WTC11 (cell line): ENCODE data around the gene STK25. TPM values are rescaled to one million over a fixed set of nuclear protein-coding genes. Genes with fewer than 3 reads are reported as not detected.

Experiments used
- ATAC-seq: fragments of 200-7000 bp; cut with Tn5 transposase; 2 replicates; pipeline ENCODE4 v1.10.0; 2021; ENCODE audit warnings: mild to moderate bottlenecking, moderate library complexity
- CTCF ChIA-PET: fragments of 300-600 bp; sonication (Branson Sonifier 250); formaldehyde crosslinking; loops from one replicate; lab custom pipeline; 2021; ENCODE audit warnings: antibody characterized with exemption; lab: Charles Lee
- POLR2A ChIA-PET: fragments of 350-600 bp; sonication (Branson Sonifier 250); formaldehyde crosslinking; loops from one replicate; lab custom pipeline; 2021; ENCODE audit warnings: antibody characterized with exemption; lab: Charles Lee
- DNase-seq: peaks from one replicate; pipeline ENCODE4 v3.0.0; 2021; ENCODE audit warnings: low spot score
- H3K27ac Mint-ChIP-seq: 2 replicates; pipeline ENCODE4 v1.8.0; 2021; ENCODE audit warnings: mixed read lengths
- H3K27me3 Mint-ChIP-seq: 2 replicates; pipeline ENCODE4 v1.8.0; 2021; ENCODE audit warnings: low read depth, mild to moderate bottlenecking, moderate library complexity, mixed read lengths
- H3K36me3 Mint-ChIP-seq: 2 replicates; pipeline ENCODE4 v1.8.0; 2021; ENCODE audit warnings: mixed read lengths
- H3K4me1 Mint-ChIP-seq: 2 replicates; pipeline ENCODE4 v1.8.0; 2022; ENCODE audit warnings: mixed read lengths
- H3K4me3 Mint-ChIP-seq: 2 replicates; pipeline ENCODE4 v1.8.0; 2021; ENCODE audit warnings: mild to moderate bottlenecking, moderate library complexity, mixed read lengths
- H3K9me3 Mint-ChIP-seq: 2 replicates; pipeline ENCODE4 v1.8.0; 2021; ENCODE audit warnings: mixed read lengths
- ATF1 ChIP-seq: sonication (generic); formaldehyde crosslinking; IDR thresholded peaks from 2 replicates; pipeline ENCODE4 v1.8.1; 2023; ENCODE audit warnings: mild to moderate bottlenecking, moderate library complexity, missing genetic modification reagents
- E2F1 ChIP-seq: sonication (generic); formaldehyde crosslinking; IDR thresholded peaks from 2 replicates; pipeline ENCODE4 v1.8.0; 2022; ENCODE audit warnings: mild to moderate bottlenecking, missing genetic modification reagents
- E2F4 ChIP-seq: sonication (generic); formaldehyde crosslinking; IDR thresholded peaks from 2 replicates; pipeline ENCODE4 v1.8.1; 2022; ENCODE audit warnings: low read depth, mild to moderate bottlenecking, moderate library complexity, missing genetic modification reagents, borderline replicate concordance
- E2F5 ChIP-seq: sonication (generic); formaldehyde crosslinking; IDR thresholded peaks from 2 replicates; pipeline ENCODE4 v1.8.1; 2022; ENCODE audit warnings: mild to moderate bottlenecking, moderate library complexity, missing genetic modification reagents
- EMX1 ChIP-seq: fragments of 250-450 bp; sonication (Bioruptor Pico); IDR thresholded peaks from 2 replicates; pipeline ENCODE4 v1.8.0; 2021; ENCODE audit warnings: mild to moderate bottlenecking
- ERG ChIP-seq: fragments of 250-450 bp; sonication (Bioruptor Pico); IDR thresholded peaks from 2 replicates; pipeline ENCODE4 v1.8.0; 2021; ENCODE audit warnings: mild to moderate bottlenecking
- ETV6 ChIP-seq: sonication (generic); formaldehyde crosslinking; IDR thresholded peaks from 2 replicates; pipeline ENCODE4 v1.8.1; 2022; ENCODE audit warnings: mild to moderate bottlenecking, missing genetic modification reagents
- GRHL2 ChIP-seq: fragments of 250-450 bp; sonication (Bioruptor Pico); IDR thresholded peaks from 2 replicates; pipeline ENCODE4 v1.8.0; 2022; ENCODE audit warnings: mild to moderate bottlenecking, moderate library complexity; ENCODE audit not compliant: insufficient replicate concordance, severe bottlenecking
- GTF2I ChIP-seq: fragments of 250-450 bp; sonication (Bioruptor Pico); conservative IDR thresholded peaks from 2 replicates; pipeline ENCODE4 v1.4.0; 2021; ENCODE audit warnings: mild to moderate bottlenecking
- HMGXB4 ChIP-seq: sonication (generic); formaldehyde crosslinking; IDR thresholded peaks from 2 replicates; pipeline ENCODE4 v1.8.1; 2023; ENCODE audit warnings: mild to moderate bottlenecking, moderate library complexity, missing genetic modification reagents
- JAZF1 ChIP-seq: fragments of 250-450 bp; sonication (Bioruptor Pico); IDR thresholded peaks from 2 replicates; pipeline ENCODE4 v1.9.0; 2021; ENCODE audit warnings: moderate library complexity, mild to moderate bottlenecking, inconsistent platforms
- KAT7 ChIP-seq: sonication (generic); formaldehyde crosslinking; IDR thresholded peaks from 2 replicates; pipeline ENCODE4 v1.8.1; 2023; ENCODE audit warnings: missing genetic modification reagents, mild to moderate bottlenecking, borderline replicate concordance
- MAX ChIP-seq: sonication (generic); formaldehyde crosslinking; IDR thresholded peaks from 2 replicates; pipeline ENCODE4 v1.8.0; 2022; ENCODE audit warnings: mild to moderate bottlenecking, missing genetic modification reagents
- MLX ChIP-seq: sonication (generic); formaldehyde crosslinking; IDR thresholded peaks from 2 replicates; pipeline ENCODE4 v1.8.1; 2023; ENCODE audit warnings: mild to moderate bottlenecking, missing genetic modification reagents, moderate library complexity
- PRRX2 ChIP-seq: fragments of 250-450 bp; sonication (Bioruptor Pico); IDR thresholded peaks from 2 replicates; pipeline ENCODE4 v1.8.0; 2021; ENCODE audit warnings: mild to moderate bottlenecking
- RORB ChIP-seq: fragments of 250-450 bp; sonication (Bioruptor Pico); IDR thresholded peaks from 2 replicates; pipeline ENCODE4 v1.9.0; 2021; ENCODE audit warnings: mild to moderate bottlenecking
- SMAD3 ChIP-seq: sonication (generic); formaldehyde crosslinking; IDR thresholded peaks from 2 replicates; pipeline ENCODE4 v1.8.0; 2022; ENCODE audit warnings: missing genetic modification reagents, mild to moderate bottlenecking, borderline replicate concordance
- TEAD1 ChIP-seq: sonication (generic); formaldehyde crosslinking; IDR thresholded peaks from 2 replicates; pipeline ENCODE4 v1.8.0; 2022; ENCODE audit warnings: mild to moderate bottlenecking, missing genetic modification reagents
- TP53 ChIP-seq: sonication (generic); formaldehyde crosslinking; IDR thresholded peaks from 2 replicates; pipeline ENCODE4 v1.8.1; 2023; ENCODE audit warnings: mild to moderate bottlenecking, missing genetic modification reagents
- ZNF138 ChIP-seq: sonication (generic); formaldehyde crosslinking; conservative IDR thresholded peaks from 2 replicates; pipeline ENCODE4 v1.8.1; 2022; ENCODE audit warnings: mild to moderate bottlenecking, moderate library complexity, missing genetic modification reagents
- ZNF219 ChIP-seq: sonication (generic); formaldehyde crosslinking; IDR thresholded peaks from 2 replicates; pipeline ENCODE4 v1.8.0; 2023; ENCODE audit warnings: missing genetic modification reagents, mild to moderate bottlenecking, borderline replicate concordance
- ZNF232 ChIP-seq: sonication (generic); formaldehyde crosslinking; IDR thresholded peaks from 2 replicates; pipeline ENCODE4 v1.8.0; 2022; ENCODE audit warnings: mild to moderate bottlenecking, missing genetic modification reagents
- ZNF423 ChIP-seq: fragments of 250-450 bp; sonication (Bioruptor Pico); IDR thresholded peaks from 2 replicates; pipeline ENCODE4 v2.1.2; 2022; ENCODE audit warnings: mild to moderate bottlenecking, moderate library complexity
- ZSCAN18 ChIP-seq: fragments of 250-450 bp; sonication (Bioruptor Pico); IDR thresholded peaks from 2 replicates; pipeline ENCODE4 v2.1.2; 2022; ENCODE audit warnings: mild to moderate bottlenecking, moderate library complexity
- total RNA-seq: library from RNA; stranded (reverse); gene quantifications from 3 replicates; pipeline ENCODE4 v1.2.3, GENCODE V29; 2021

Gene STK25
- total RNA-seq, 1 experiment from 2014 or later, result 232 TPM

GRCh38 chr2:241509155-241509784 is 886 bp upstream of the STK25 start:
- peak overlapping the region; percentile 36; the same call in 1 of the 2 replicates for H3K27ac Mint-ChIP-seq

GRCh38 chr2:241507430-241508239 is 749 bp downstream of the STK25 start:
- no peak overlapping the region; the same call in 1 of the 2 replicates for H3K27ac Mint-ChIP-seq
- DNase-seq, result peak; percentile 60
- ChIA-PET CTCF (interaction anchor here (0.6 to 1.6 kb wide), 3 partner anchors 10 to 139 kb away, joined by 3 to 6 read pairs (median 4); no protein-coding TSS in a partner anchor), POLR2A (no interaction called here)
- peak; percentile 11 for ATAC-seq
- peaks cover 17% of the 10 kb centered on the region for H3K4me1 Mint-ChIP-seq
- peaks cover 15% of the 10 kb centered on the region for H3K27me3 Mint-ChIP-seq
- no peaks in the 10 kb centered on the region for H3K36me3 Mint-ChIP-seq
- peak overlapping the region; percentile 78 for H3K4me3 Mint-ChIP-seq
- H3K9me3 Mint-ChIP-seq, result no peaks in the 10 kb centered on the region
- TF ChIP-seq HMGXB4 (CRISPR knock-in tag) (peak; percentile 52), E2F1 (CRISPR knock-in tag) (0 out of 2 replicates have a peak, but pooled peaks have one; percentile 5), JAZF1 (CRISPR knock-in tag) (no peak), ZNF423 (peak; percentile 92), RORB (no peak), MLX (CRISPR knock-in tag) (0 out of 2 replicates have a peak, but pooled peaks have one; percentile 25), ZNF138 (CRISPR knock-in tag) (peak; percentile 31; the same call in 1 of the 2 replicates), MAX (CRISPR knock-in tag) (no peak; the same call in 1 of the 2 replicates), E2F5 (CRISPR knock-in tag) (peak; percentile 30; the same call in 1 of the 2 replicates), ETV6 (CRISPR knock-in tag) (no peak), ATF1 (peak; percentile 40; the same call in 1 of the 2 replicates), ERG (CRISPR knock-in tag) (no peak)

More at GRCh38 chr2:241509155-241509784, 886 bp upstream of the STK25 start:
- ATAC-seq, result peak; percentile 1; the same call in 1 of the 2 replicates
- ChIA-PET CTCF (no interaction called here), POLR2A (no interaction called here)
- H3K4me3 Mint-ChIP-seq, result peak overlapping the region; percentile 74
- peaks cover 24% of the 10 kb centered on the region for H3K27me3 Mint-ChIP-seq
- H3K36me3 Mint-ChIP-seq, result no peaks in the 10 kb centered on the region
- TF ChIP-seq E2F4 (no peak), MLX (CRISPR knock-in tag) (no peak), SMAD3 (CRISPR knock-in tag) (no peak), GRHL2 (CRISPR knock-in tag) (no peak), ZSCAN18 (CRISPR knock-in tag) (no peak), GTF2I (no peak), KAT7 (CRISPR knock-in tag) (no peak), ZNF219 (CRISPR knock-in tag) (no peak), PRRX2 (CRISPR knock-in tag) (no peak), TP53 (CRISPR knock-in tag) (no peak), EMX1 (no peak), ZNF138 (CRISPR knock-in tag) (no peak), ZNF232 (CRISPR knock-in tag) (no peak), TEAD1 (CRISPR knock-in tag) (no peak)
- H3K4me1 Mint-ChIP-seq, result peaks cover 17% of the 10 kb centered on the region
- 0 out of 2 replicates have a peak, but pooled peaks cover 3% of the 10 kb centered on the region for H3K9me3 Mint-ChIP-seq
- DNase-seq, result peak; percentile 40
